ENCODE data around the gene ADGRG4.

Gene ADGRG4

DNA sequence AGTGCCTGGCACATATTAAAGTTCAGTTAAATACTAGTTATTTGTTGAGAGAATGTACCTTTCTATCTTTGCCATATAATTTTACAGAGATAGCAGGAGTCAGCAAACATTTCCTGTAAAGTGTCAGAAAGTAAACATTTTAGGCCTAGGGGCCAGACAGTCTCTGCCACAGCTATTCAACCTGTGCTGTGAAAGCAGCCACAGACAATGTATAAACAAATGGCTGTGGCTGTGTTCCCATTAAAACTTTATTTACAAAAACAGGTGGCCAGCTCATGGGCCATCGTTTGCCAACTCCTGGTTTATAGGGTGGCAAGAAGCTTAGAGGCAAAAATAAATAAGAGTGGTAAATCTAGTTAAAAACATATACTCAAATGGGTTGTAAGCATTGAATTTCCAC lies 153.0 kb downstream of the ADGRG4 start:
- Mint-ChIP-seq H3K27me3 (no peaks in the 10 kb centered on the region), H3K27ac (no peak overlapping the region), H3K4me1 (no peaks in the 10 kb centered on the region), H3K9me3 (no peaks in the 10 kb centered on the region), H3K4me3 (no peak overlapping the region), H3K36me3 (no peaks in the 10 kb centered on the region)

DNA sequence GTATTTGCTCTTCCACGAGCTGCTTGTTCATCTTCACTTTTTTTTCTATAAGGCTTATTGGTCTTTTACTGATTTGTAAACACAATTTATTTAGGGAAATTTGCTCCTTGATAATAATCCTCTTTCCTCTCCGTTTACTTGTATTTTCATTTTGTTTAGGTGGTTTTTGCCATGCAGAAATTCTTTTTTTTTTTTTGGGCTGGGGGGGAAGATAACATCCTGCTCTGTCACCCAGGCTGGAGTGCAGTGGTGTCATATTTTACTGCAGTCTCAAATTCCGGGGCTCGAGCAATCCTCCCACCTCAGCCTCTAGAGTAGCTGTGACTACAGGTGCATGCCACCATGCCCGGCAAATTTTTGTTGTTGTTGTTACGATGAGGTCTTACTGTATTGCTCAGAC lies 155.4 kb downstream of the ADGRG4 start:
- no peak overlapping the region for H3K27ac Mint-ChIP-seq
- no peaks in the 10 kb centered on the region for H3K9me3 Mint-ChIP-seq
- H3K4me3 Mint-ChIP-seq: no peak overlapping the region
- H3K27me3 Mint-ChIP-seq: no peaks in the 10 kb centered on the region
- no peaks in the 10 kb centered on the region for H3K4me1 Mint-ChIP-seq
- no peaks in the 10 kb centered on the region for H3K36me3 Mint-ChIP-seq

DNA sequence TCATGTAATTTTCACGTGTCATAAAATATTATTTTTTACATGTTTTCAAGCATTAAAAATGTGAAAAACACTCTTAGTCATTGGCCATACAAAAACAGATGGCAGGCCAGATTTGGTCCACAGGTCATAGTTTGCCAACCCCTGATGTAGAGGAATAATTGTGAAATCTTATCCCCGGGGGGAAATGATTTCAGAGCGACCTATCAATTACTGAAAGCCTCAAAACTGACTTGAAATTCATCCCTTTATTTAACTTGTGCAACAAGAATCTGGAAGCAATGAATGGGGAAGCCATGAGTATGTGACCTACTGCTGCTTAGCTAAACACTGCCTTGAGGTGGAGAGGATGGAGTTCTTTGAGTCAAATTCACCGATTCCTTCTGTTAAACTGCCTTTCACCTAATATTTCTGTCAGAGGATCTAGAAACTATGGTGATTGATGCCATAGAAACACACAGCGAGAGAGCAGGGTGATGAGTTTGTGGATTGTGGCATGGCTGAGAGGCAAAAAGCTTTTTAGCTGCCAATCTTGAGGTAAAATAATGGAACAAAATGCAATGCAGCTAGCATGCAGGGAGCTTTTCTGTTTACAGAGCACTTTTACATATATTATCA lies 156.6 kb downstream of the ADGRG4 start:
- no peak overlapping the region for H3K27ac Mint-ChIP-seq
- no peaks in the 10 kb centered on the region for H3K36me3 Mint-ChIP-seq
- no peaks in the 10 kb centered on the region for H3K27me3 Mint-ChIP-seq
- H3K4me1 Mint-ChIP-seq: no peaks in the 10 kb centered on the region
- no peak overlapping the region for H3K4me3 Mint-ChIP-seq
- no peaks in the 10 kb centered on the region for H3K9me3 Mint-ChIP-seq

DNA sequence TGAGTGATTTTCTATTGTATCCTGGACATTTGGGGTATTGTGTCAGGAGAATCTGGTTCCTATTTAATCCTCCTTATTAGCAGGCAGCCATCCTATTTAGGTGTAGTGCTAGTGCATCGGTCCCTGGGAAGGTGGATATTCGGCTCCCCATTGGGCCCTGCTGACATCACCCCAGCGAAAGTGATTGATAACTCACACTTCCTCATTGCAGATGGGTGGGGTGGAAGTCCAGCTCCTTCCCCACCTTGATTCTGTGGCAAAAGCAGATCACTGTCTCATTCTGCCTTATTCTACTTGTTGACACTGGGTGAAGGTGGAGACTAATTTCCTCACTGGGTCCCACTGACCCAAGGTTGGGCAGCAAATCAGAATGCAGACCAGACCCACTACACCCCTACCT lies 163.8 kb downstream of the ADGRG4 start:
- no peak overlapping the region for H3K4me3 Mint-ChIP-seq
- no peaks in the 10 kb centered on the region for H3K27me3 Mint-ChIP-seq
- H3K9me3 Mint-ChIP-seq: no peaks in the 10 kb centered on the region
- H3K36me3 Mint-ChIP-seq: no peaks in the 10 kb centered on the region
- H3K27ac Mint-ChIP-seq: no peak overlapping the region
- H3K4me1 Mint-ChIP-seq: no peaks in the 10 kb centered on the region
